Measurements from ENCODE around the gene TRMT1. TPM values are rescaled to one million over a fixed set of nuclear protein-coding genes. Genes with fewer than 3 reads are reported as not detected.
A peak's percentile ranks its signal among the peaks of the same experiment; 100 is the strongest.

TRMT1 gene
- total RNA-seq, 4 donors from 2014 or later, result 25.7 to 30.0 (median 28.7) TPM

DNA sequence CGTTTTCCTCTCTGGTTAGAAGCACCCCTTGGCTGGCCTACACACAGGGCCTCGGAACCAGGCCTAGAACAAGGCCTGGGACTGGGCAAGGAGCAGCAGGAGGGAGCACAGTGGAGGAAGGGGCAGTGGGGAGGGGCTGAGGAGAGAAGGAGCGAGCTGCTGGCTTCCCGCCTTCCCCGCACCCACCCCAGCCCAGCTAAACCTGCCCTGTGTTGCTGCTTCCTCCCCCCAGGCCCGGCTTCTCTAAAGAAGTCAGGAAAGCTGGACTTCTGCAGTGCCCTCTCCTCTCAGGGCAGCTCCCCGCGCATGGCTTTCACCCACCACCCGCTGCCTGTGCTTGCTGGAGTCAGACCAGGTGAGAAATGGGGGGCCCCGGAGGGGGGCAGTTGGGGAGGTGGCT is 38.2 kb downstream of the TRMT1 start:
- no peaks in the 10 kb centered on the region for H3K9me3 ChIP-seq
- no peak for ATAC-seq
- peaks cover 0 to 81% of the 10 kb centered on the region in 2 donors for H3K36me3 ChIP-seq
- H3K4me3 ChIP-seq, result no peak overlapping the region
- peaks cover 6 to 92% (median 52%) of the 10 kb centered on the region in 3 donors for H3K4me1 ChIP-seq
- no CpG with 5 or more reads among the region's 10 CpGs for WGBS, 2 donors (ENCODE audit: low coverage in 1 of 2)
- TF ChIP-seq CTCF (IDR thresholded peaks at IDR 0.05) (no peak), POLR2AphosphoS5 (IDR thresholded peaks at IDR 0.05) (no peak), EP300 (IDR thresholded peaks at IDR 0.05) (no peak), POLR2A (IDR thresholded peaks at IDR 0.05) (no peak)
- H3K27me3 ChIP-seq, result no peaks in the 10 kb centered on the region
- H3K27ac ChIP-seq, result peak overlapping the region; percentile 4 to 86 (median 84)

- 54% methylated on average over 9 of the region's 11 CpGs; no CpG with 5 or more reads in 1 of the 2 donors for WGBS, 2 donors (ENCODE audit: low coverage in 1 of 2)
- H3K27me3 ChIP-seq, result no peaks in the 10 kb centered on the region
- H3K36me3 ChIP-seq, result peaks cover 0 to 77% of the 10 kb centered on the region in 2 donors
- H3K4me3 ChIP-seq, result no peak overlapping the region
- no peak for ATAC-seq
- no peak for TF ChIP-seq POLR2A (IDR thresholded peaks at IDR 0.05)
- peak; percentile 9 for TF ChIP-seq POLR2AphosphoS5 (IDR thresholded peaks at IDR 0.05)
- H3K27ac ChIP-seq, result peak overlapping the region in 3 of 4 donors; percentile 83 to 86 (median 84)
- H3K4me1 ChIP-seq, result peaks cover 6 to 92% (median 53%) of the 10 kb centered on the region in 3 donors
- no peaks in the 10 kb centered on the region for H3K9me3 ChIP-seq
Observed at GRCh38 chr19:13077240-13077639, 39.3 kb downstream of the TRMT1 start.

- 40% methylated on average over 1 of the region's 6 CpGs; no CpG with 5 or more reads in 1 of the 2 donors for WGBS, 2 donors (ENCODE audit: low coverage in 1 of 2)
- no peak overlapping the region for H3K4me3 ChIP-seq
- no peaks in the 10 kb centered on the region for H3K27me3 ChIP-seq
- H3K9me3 ChIP-seq, result no peaks in the 10 kb centered on the region
- peaks cover 6 to 92% (median 54%) of the 10 kb centered on the region in 3 donors for H3K4me1 ChIP-seq
- H3K36me3 ChIP-seq, result peaks cover 0 to 74% of the 10 kb centered on the region in 2 donors
- TF ChIP-seq CTCF (IDR thresholded peaks at IDR 0.05), result no peak
- TF ChIP-seq EP300 (IDR thresholded peaks at IDR 0.05), result no peak
- TF ChIP-seq POLR2AphosphoS5 (IDR thresholded peaks at IDR 0.05), result no peak
- no peak for TF ChIP-seq POLR2A (IDR thresholded peaks at IDR 0.05)
- ATAC-seq, result no peak
- peak overlapping the region in 3 of 4 donors; percentile 83 to 86 (median 84) for H3K27ac ChIP-seq
Observed at GRCh38 chr19:13076787-13077186, 39.8 kb downstream of the TRMT1 start.

DNA sequence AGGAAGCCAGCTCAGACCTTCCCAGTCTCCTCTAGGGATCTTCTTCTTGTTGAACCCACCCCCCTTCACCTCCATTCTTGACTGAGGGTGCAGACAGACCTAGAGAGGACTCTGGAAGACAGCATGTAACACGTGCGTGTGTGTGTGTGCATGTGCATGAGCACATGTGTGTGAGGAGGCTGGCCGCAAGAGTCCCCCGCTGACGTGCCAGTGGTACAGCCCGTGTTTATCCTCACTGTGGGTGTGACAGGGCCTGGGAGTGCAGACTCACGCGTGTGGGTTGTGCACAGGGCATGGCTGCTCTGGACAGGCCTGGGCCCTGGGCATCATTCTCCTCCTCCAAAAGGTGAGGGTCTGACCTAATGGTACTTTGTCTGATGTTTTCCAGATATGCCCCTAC is 40.2 kb downstream of the TRMT1 start:
- peak; percentile 4 for TF ChIP-seq POLR2AphosphoS5 (IDR thresholded peaks at IDR 0.05)
- no peak for TF ChIP-seq CTCF (IDR thresholded peaks at IDR 0.05)
- H3K27ac ChIP-seq, result peak overlapping the region in 3 of 4 donors; percentile 83 to 86 (median 84)
- H3K36me3 ChIP-seq, result peaks cover 0 to 69% of the 10 kb centered on the region in 2 donors
- no peak for ATAC-seq
- no peak overlapping the region for H3K4me3 ChIP-seq
- no peaks in the 10 kb centered on the region for H3K9me3 ChIP-seq
- peaks cover 6 to 92% (median 53%) of the 10 kb centered on the region in 3 donors for H3K4me1 ChIP-seq
- WGBS, 2 donors (ENCODE audit: low coverage in 1 of 2), result no CpG with 5 or more reads among the region's 8 CpGs
- no peaks in the 10 kb centered on the region for H3K27me3 ChIP-seq

DNA sequence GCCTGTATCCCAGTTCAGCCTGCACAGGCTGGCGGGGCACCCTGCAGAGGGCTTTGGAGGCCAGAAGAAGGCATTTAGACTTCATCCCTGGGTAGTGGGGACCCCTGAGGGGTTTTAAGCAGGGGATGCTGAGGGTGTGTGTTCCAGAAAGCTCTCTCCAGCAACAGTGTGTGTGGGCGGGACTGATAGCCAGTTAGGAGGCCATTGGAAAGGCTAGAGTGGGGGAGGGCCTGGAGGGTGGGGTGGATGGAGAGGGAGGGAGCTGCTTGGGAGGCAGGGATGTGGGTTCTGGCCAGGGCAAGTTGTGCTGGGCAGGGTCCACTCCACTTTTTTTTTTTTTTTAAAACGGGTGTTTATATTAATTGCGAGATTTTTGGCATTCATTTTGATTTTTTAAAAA is 42.2 kb downstream of the TRMT1 start:
- H3K27me3 ChIP-seq, result no peaks in the 10 kb centered on the region
- no peaks in the 10 kb centered on the region for H3K9me3 ChIP-seq
- H3K36me3 ChIP-seq, result peaks cover 0 to 58% of the 10 kb centered on the region in 2 donors
- peaks cover 6 to 95% (median 59%) of the 10 kb centered on the region in 3 donors for H3K4me1 ChIP-seq
- ATAC-seq, result no peak
- peak overlapping the region in 3 of 4 donors; percentile 43 to 84 (median 57) for H3K27ac ChIP-seq
- H3K4me3 ChIP-seq, result no peak overlapping the region
- TF ChIP-seq CTCF (IDR thresholded peaks at IDR 0.05), result no peak
- no peak for TF ChIP-seq POLR2A (IDR thresholded peaks at IDR 0.05)
- TF ChIP-seq EP300 (IDR thresholded peaks at IDR 0.05), result no peak
- no peak for TF ChIP-seq POLR2AphosphoS5 (IDR thresholded peaks at IDR 0.05)
- 19 to 54% methylated on average over 2 to 4 of the region's 4 CpGs for WGBS, 2 donors (ENCODE audit: low coverage in 1 of 2)

Data from gastroesophageal sphincter (tissue), 4 donors.